22Rv1 (cell line): Measurements from ENCODE around the gene TLX1.

ENCODE experiments used
- CTCF ChIP-seq: fragments of 450-650 bp; IDR thresholded peaks from 2 replicates; pipeline ENCODE4 v1.5.1; 2017; ENCODE audit warnings: mild to moderate bottlenecking
- ZFX ChIP-seq: fragments of 450-650 bp; IDR thresholded peaks from 2 replicates; pipeline ENCODE4 v1.6.1; 2017; ENCODE audit warnings: antibody characterized with exemption, borderline replicate concordance

- TF ChIP-seq CTCF = no peak
- no peak for TF ChIP-seq ZFX
Observed at GRCh38 chr10:101145145-101145544, 14.0 kb downstream of the TLX1 start.
